SKM-1 treated with dmso at 0.1 percent for 144 hours (cell line): ENCODE measurements around the gene SLFN11.
"Not testable (repeated sequence)": the region's sequence is repeated elsewhere in the genome, so short reads cannot be mapped to it uniquely, and the experiment has no call there.

Experiments
- DNase-seq: peaks from one replicate; lab custom pipeline; 2025; ENCODE audit not compliant: unreplicated experiment; lab: John Stamatoyannopoulos, UW

SLFN11 gene

GRCh38 chr17:35373534-35373983 is at the start of gene SLFN11:
Gene SLFN11 (minus strand): TSS chr17:35373621. CDS start chr17:35363807, 9,814 bp downstream.
- peak; percentile 73 for DNase-seq

- DNase-seq: not testable (repeated sequence)
Measured at GRCh38 chr17:35421069-35421468, 47.6 kb upstream of the SLFN11 start.

GRCh38 chr17:35416659-35417058 is 43.2 kb upstream of the SLFN11 start:
- DNase-seq: no peak

GRCh38 chr17:35414707-35415106 is 41.3 kb upstream of the SLFN11 start:
- DNase-seq: not testable (repeated sequence)

- no peak for DNase-seq
Measured at GRCh38 chr17:35414247-35414646, 40.8 kb upstream of the SLFN11 start.

- no peak for DNase-seq
Measured at GRCh38 chr17:35407531-35407930, 34.1 kb upstream of the SLFN11 start.

- no peak for DNase-seq
Measured at GRCh38 chr17:35406568-35406967, 33.1 kb upstream of the SLFN11 start.

- no peak for DNase-seq
Measured at GRCh38 chr17:35404360-35404759, 30.9 kb upstream of the SLFN11 start.

- not testable (repeated sequence) for DNase-seq
Measured at GRCh38 chr17:35393783-35394182, 20.4 kb upstream of the SLFN11 start.

- DNase-seq: peak; percentile 68
Measured at GRCh38 chr17:35390663-35391062, 17.2 kb upstream of the SLFN11 start.

GRCh38 chr17:35390156-35390555 is 16.7 kb upstream of the SLFN11 start:
- DNase-seq: no peak

GRCh38 chr17:35387496-35387895 is 14.1 kb upstream of the SLFN11 start:
- DNase-seq: no peak

- DNase-seq: no peak
Measured at GRCh38 chr17:35377706-35378105, 4.3 kb upstream of the SLFN11 start.

GRCh38 chr17:35377068-35377467 is 3.6 kb upstream of the SLFN11 start:
- DNase-seq: no peak

GRCh38 chr17:35376245-35376644 is 2.8 kb upstream of the SLFN11 start:
- peak; percentile 21 for DNase-seq

- DNase-seq: peak; percentile 28
Measured at GRCh38 chr17:35374766-35375344, 1.4 kb upstream of the SLFN11 start.

- DNase-seq: peak; percentile 28
Measured at GRCh38 chr17:35373984-35374765, 754 bp upstream of the SLFN11 start.

GRCh38 chr17:35372846-35373533 is 431 bp downstream of the SLFN11 start:
- DNase-seq: no peak

- no peak for DNase-seq
Measured at GRCh38 chr17:35371934-35372333, 1.5 kb downstream of the SLFN11 start.

GRCh38 chr17:35368081-35368830 is 5.2 kb downstream of the SLFN11 start:
- DNase-seq: peak; percentile 85

- DNase-seq: no peak
Measured at GRCh38 chr17:35361027-35361426, 12.4 kb downstream of the SLFN11 start.
